CD4-positive, alpha-beta T cell treated with Interleukin-2 at 100 ng/mL for 4 hours (primary cell): ENCODE results near the gene TK2.
"Not testable (repeated sequence)": the region's sequence is repeated elsewhere in the genome, so short reads cannot be mapped to it uniquely, and the experiment has no call there.

Source experiments
- DNase-seq: peaks from one replicate; pipeline ENCODE4 v3.0.0-alpha.2; 2020; ENCODE audit warnings: low spot score

TK2 gene

DNA sequence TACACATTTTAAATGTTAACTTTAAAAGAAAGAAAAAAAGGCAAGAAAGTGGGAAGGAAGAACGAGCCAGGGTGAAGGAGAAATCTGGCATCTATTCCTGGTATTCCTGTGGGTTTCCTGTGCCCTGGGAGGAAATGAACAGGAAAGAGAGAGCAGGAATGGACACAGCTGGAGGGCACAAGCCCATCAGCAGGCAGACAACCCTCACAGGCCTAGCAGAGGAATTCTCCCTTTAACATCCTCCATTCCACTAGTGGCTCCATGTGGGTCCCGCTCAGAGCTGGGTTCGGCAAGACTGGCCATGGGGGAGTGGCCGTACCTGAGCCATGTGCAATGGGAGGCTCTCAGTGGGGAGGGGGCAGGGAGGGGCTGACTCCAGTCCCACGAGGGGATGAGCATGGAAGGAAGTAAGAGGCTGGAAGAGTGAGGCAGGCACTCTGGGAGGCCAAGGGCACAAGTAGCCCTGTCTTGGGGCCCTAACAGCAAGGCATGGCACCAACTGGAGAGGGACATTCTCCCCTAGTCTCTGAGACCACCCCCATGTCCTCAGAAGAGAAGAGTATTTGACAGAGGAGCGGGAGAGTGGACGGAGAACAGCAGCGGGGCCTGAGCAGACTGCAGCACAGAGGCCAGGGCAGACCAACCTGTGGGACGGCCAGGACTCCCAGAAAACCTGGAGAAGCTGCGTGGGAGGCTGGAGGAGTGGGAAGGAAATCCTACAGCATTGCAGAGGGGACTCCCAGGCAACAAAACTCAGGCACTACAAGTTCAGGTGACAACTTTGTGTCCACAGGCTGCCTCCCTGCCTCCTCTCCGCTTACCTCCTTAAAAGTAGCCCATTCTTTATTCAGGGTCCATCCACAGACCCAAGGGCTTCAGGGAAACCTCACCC is 30.2 kb downstream of the TK2 start:
- DNase-seq: no peak

DNA sequence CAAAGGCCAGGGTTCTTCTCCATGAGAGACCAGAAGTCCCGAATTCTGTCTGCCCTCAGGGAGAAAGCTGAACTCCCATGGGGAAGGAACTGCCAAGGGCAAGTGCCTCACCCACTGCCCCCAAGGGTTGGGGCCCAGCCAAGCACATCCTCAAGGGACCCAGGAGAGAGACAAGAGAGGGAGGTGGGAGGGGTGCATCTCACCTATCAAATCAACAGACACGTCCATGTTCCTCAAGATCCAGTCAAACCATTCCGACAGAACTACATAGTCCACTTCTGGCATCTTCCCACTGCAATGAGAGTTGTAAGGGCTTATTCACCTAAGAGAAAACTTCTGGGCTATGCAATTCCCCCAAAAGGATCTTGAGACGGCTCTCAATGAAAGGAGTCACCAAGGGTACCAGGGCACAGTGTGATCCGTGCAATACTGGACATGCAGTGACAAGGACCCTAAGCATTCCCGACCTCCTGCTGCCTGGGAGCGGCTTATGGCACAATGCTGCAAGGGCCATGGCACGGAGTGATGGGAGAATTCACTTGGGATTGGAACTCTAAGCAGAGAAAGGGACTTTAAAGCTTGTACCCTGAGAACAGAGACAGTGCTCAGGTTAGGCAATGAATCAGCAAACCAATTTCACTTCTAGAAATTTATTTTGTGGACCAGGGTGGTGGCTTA is 32.2 kb downstream of the TK2 start:
- no peak for DNase-seq

GRCh38 chr16:66516808-66517585 is 32.9 kb downstream of the TK2 start:
- peak; percentile 91 for DNase-seq

DNA sequence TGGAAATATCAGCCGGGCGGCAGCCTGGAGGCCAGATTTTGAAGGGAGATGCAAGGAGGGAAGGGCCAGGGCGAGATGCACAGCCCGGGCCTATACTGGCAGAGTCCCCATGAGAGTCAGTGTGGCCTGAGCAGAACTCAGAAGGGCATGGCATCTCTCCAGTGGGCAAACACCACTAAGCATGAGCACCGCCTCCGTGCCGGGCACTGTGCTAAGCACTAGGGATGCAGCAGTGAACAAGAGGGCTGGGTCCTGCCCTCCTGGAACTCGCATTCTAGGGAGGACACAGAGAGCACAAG is 33.5 kb downstream of the TK2 start:
- no peak for DNase-seq

- DNase-seq: peak; percentile 40
Measured at GRCh38 chr16:66515596-66516508, 34.1 kb downstream of the TK2 start.

- DNase-seq: not testable (repeated sequence)
Measured at GRCh38 chr16:66514980-66515595, 34.8 kb downstream of the TK2 start.

- not testable (repeated sequence) for DNase-seq
Measured at GRCh38 chr16:66514391-66514790, 35.5 kb downstream of the TK2 start.

DNA sequence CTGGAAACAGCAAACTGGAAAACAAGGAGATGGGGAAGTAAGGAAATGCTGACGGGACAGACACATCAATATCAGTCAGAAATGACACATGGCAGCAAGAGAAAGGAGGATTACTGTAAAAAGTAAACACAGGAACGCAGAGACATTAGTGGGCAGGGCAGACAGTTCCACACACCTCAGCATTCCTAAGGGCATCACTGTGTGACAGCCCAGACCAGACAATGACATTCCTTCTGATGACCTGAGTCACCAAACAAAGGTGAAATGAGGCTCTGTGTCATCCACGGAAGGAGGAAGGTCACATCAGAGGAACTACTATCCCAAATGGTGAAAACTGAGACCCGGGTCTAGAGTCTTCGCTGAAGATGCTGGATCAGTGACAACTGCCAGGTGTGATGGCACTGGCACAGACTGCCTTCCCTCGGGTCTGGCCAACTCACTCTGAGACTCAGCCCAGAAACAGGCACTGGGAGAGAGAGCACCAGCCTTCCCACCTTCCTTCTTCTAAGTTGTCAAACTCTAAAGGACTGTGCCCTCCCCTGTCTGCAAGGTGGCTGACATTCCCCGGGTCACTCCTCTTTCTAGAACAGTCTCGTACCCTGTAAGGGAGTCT is 36.7 kb downstream of the TK2 start:
- no peak for DNase-seq

GRCh38 chr16:66512272-66513110 is 37.4 kb downstream of the TK2 start:
- DNase-seq: no peak

DNA sequence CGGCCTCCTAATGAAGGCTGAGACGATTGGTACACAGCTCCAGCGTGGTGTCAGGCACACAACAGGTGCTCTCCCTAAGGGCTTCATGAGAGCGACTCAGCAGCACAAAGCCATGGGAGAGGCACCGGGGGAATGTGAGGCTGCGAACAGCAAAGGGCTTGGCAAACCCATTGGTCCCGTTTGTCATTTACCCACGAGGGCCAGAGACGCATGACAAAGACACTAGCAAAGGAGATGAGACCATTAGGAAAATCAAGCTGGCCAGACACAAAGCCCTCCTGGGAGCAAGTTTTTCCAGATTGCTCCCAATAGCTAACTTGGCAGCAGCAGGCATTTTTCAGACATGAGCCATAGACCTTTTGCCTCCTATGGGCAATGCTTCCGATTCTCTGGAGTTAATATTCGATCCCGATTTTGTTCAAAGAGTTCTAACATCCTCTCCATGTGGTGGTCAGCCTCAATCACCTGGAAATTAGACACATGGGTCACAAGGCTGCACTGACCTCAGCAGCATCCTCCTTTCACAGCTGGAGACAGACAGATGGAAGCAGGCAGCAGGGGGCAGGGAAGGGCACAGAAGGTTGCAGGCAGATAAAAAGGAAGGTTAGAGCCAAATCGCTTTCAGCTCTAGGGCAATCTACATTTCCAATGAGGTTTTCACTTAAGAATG is 38.2 kb downstream of the TK2 start:
- DNase-seq: no peak

DNA sequence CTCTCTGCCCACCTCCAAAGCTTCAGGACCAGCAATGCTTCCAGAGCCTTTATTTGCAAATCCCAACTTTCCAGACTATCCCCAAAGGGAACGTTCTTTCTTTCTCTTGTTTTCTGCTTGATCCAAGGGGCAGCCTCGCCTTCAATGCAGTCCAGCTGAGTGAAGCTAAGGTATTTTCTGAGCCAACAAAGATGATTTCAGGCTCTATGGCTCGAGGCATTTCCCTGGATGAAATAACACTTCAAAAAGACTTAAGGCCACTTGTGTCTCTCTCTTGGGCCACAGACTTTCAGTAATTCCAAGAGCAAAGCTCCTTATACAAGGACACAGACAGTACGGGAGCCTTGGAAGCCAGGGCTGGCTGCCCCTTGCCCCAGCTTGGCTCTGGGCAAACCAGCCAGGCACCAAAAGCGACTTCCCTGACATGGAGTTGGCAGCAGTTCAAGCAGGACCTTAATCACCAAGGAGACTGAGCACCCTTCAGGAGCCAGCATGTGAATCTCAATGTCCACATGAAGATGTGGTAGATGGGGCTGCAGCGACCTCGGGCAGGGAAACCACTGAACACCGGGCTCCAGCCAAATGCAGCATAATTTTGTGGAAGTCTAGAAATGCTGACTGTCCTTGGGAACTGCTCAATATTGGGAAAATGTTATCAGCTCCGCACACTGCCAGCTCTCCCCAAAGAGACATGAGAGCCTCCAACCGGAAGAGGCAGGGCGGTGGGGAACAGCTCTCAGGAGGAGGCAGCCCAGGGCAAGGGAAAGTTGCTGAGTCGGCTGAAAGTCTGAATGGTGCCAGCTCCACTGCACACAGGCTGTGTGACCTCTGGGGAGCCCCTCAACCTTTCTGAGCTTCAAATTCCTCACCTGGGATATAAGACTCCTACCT is 39.0 kb downstream of the TK2 start:
- DNase-seq: no peak

GRCh38 chr16:66510298-66510697 is 39.6 kb downstream of the TK2 start:
- DNase-seq: no peak

- no peak for DNase-seq
Measured at GRCh38 chr16:66509576-66509975, 40.3 kb downstream of the TK2 start.

GRCh38 chr16:66508914-66509496 is 40.9 kb downstream of the TK2 start:
- no peak for DNase-seq

DNA sequence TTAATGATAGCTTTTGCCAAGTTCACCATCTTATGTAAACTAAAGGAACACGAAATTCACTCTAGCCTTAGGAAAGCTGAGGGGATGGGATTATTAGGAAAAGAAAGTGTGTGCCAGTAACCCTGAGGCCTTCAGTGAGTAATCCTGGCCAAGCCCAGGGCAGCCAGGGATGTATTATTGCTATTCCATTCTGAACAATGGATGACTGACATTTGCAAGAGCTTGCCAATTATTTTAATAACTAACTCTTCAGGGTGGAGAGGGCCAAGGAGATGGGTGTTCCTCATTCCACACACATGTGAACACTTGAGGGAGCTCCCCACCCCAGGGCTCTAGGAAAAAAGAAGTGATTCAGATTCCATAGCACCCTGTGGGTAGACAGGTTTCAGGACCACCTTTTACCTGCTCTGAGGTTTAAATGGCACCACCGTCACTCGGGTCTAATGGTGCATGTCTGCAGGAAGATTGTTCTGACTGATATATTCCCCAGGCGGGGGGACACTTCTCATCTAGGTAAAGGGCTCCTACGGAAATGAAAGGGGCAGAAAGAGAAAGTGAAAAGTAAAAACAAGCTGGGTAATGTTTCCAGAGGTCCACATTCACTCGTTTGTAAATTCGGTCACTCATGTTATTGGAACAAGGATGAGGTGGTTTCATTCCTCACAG is 41.5 kb downstream of the TK2 start:
- DNase-seq: no peak

DNA sequence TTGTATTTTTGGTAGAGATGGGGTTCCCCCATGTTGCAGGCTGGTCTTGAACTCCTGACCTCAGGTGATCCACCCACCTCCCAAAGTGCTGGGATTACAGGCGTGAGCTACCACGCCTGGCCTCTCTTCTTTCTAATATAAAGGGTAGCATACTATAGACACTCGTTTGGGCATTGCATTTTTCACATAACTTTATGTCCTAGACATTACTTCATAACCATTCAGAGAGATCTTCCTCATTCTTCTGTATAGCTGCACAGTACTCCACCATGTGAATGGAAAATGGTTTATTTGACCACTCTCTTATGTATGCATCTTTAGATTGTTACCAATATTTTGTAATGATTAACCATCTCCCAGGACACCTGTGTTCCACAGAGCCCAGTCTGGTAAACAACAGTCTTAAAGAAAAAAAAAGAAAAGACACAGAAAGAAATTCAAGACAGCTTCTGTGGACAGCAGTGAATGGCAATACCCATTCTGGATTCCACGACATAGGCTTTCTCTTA is 42.1 kb downstream of the TK2 start:
- DNase-seq: no peak

DNA sequence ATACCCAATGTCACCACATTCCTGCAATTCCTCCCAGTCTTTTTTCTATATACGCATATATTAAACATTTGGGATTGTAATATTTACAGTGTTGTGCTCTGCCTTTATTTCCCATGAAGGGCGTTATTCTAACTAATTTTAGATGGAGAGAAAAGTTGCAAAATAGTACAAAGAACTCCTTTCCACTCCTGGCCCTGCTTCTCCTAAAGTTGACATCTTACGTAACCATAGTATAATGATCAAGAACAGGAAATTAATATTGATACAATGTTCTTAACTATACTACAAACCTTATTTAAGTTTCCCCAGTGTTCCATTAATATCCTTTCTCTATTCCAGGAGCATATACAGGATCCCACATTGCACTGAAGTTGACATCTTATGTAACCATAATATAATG is 46.3 kb downstream of the TK2 start:
- no peak for DNase-seq
